Adipocyte (in vitro differentiated cells): ENCODE measurements around the gene NBDY.
A peak's percentile ranks its signal among the peaks of the same experiment; 100 is the strongest.
"Not testable (repeated sequence)": the region's sequence is repeated elsewhere in the genome, so short reads cannot be mapped to it uniquely, and the experiment has no call there.

Experiments used
- DNase-seq: peaks from one replicate; pipeline ENCODE4 v3.0.0-alpha.2; 2015; ENCODE audit warnings: low read depth
- H3K27me3 ChIP-seq: replicated peaks from 2 replicates; pipeline ENCODE4 v1.7.0; 2013; ENCODE audit warnings: mild to moderate bottlenecking, low read length, moderate library complexity; ENCODE audit not compliant: control insufficient read depth, insufficient read depth
- H3K36me3 ChIP-seq: 2 replicates; pipeline ENCODE4 v1.7.0; 2013; ENCODE audit warnings: low read length, mild to moderate bottlenecking, moderate library complexity; ENCODE audit not compliant: control insufficient read depth, insufficient read depth, severe bottlenecking
- H3K4me1 ChIP-seq: 2 replicates; pipeline ENCODE4 v1.7.0; 2013; ENCODE audit warnings: mild to moderate bottlenecking, low read length, moderate library complexity; ENCODE audit not compliant: control insufficient read depth, insufficient read depth
- H3K4me3 ChIP-seq: 2 replicates; pipeline ENCODE4 v1.7.0; 2013; ENCODE audit warnings: mild to moderate bottlenecking, low read length, moderate library complexity
- H3K9ac ChIP-seq: 2 replicates; pipeline ENCODE4 v1.7.0; 2013; ENCODE audit warnings: mild to moderate bottlenecking, low read length, moderate library complexity
- H3K9me3 ChIP-seq: 2 replicates; pipeline ENCODE4 v1.7.0; 2013; ENCODE audit warnings: mild to moderate bottlenecking, low read length, moderate library complexity; ENCODE audit not compliant: control insufficient read depth

Gene NBDY

GRCh38 chrX:56729152-56729850 is at the start of gene NBDY:
Gene NBDY (plus strand): TSS chrX:56729243. CDS start chrX:56729354, 111 bp downstream.
- no peaks in the 10 kb centered on the region for H3K9me3 ChIP-seq
- peak within 1 kb of the TSS; percentile 88 for H3K4me3 ChIP-seq
- H3K9ac ChIP-seq: peak within 1 kb of the TSS; percentile 82
- no peaks in the 10 kb centered on the region for H3K36me3 ChIP-seq
- H3K4me1 ChIP-seq: no peaks in the 10 kb centered on the region
- DNase-seq: peak; percentile 65
- H3K27me3 ChIP-seq: peaks cover 9% of the 10 kb centered on the region

- not testable (repeated sequence) for H3K36me3 ChIP-seq, H3K9ac ChIP-seq, DNase-seq, H3K4me3 ChIP-seq, H3K4me1 ChIP-seq, H3K27me3 ChIP-seq
- peaks cover 14% of the 10 kb centered on the region for H3K9me3 ChIP-seq
These were observed 24.5 kb upstream of the NBDY start for GRCh38 chrX:56704530-56704929.

GRCh38 chrX:56726605-56727004 is 2.4 kb upstream of the NBDY start:
- H3K27me3 ChIP-seq: peaks cover 11% of the 10 kb centered on the region
- no peaks in the 10 kb centered on the region for H3K36me3 ChIP-seq

GRCh38 chrX:56727531-56727930 is 1.5 kb upstream of the NBDY start:
- H3K9me3 ChIP-seq: peaks cover 9% of the 10 kb centered on the region
- no peak for DNase-seq
- H3K4me3 ChIP-seq: no peak overlapping the region
- H3K9ac ChIP-seq: no peak overlapping the region
- H3K4me1 ChIP-seq: no peaks in the 10 kb centered on the region
- peaks cover 11% of the 10 kb centered on the region for H3K27me3 ChIP-seq
- H3K36me3 ChIP-seq: no peaks in the 10 kb centered on the region

More at GRCh38 chrX:56726605-56727004, 2.4 kb upstream of the NBDY start:
- Histone ChIP-seq H3K9ac (no peak overlapping the region), H3K9me3 (peaks cover 9% of the 10 kb centered on the region), H3K4me3 (no peak overlapping the region), H3K4me1 (no peaks in the 10 kb centered on the region)
- peak; percentile 78 for DNase-seq

GRCh38 chrX:56728321-56728720 is 722 bp upstream of the NBDY start:
- no peak overlapping the region for H3K9ac ChIP-seq
- H3K36me3 ChIP-seq: no peaks in the 10 kb centered on the region
- peak; percentile 19 for DNase-seq
- peak overlapping the region; percentile 88 for H3K4me3 ChIP-seq
- H3K9me3 ChIP-seq: peaks cover 7% of the 10 kb centered on the region
- no peaks in the 10 kb centered on the region for H3K4me1 ChIP-seq
- H3K27me3 ChIP-seq: peaks cover 11% of the 10 kb centered on the region

GRCh38 chrX:56728752-56729151 is 291 bp upstream of the NBDY start:
- no peaks in the 10 kb centered on the region for H3K36me3 ChIP-seq
- peaks cover 7% of the 10 kb centered on the region for H3K27me3 ChIP-seq
- H3K9me3 ChIP-seq: peaks cover 4% of the 10 kb centered on the region
- H3K9ac ChIP-seq: peak overlapping the region; percentile 82
- peak; percentile 41 for DNase-seq
- H3K4me3 ChIP-seq: peak overlapping the region; percentile 88
- no peaks in the 10 kb centered on the region for H3K4me1 ChIP-seq

- Histone ChIP-seq H3K4me1 (no peaks in the 10 kb centered on the region), H3K9me3 (peaks cover 9% of the 10 kb centered on the region), H3K27me3 (peaks cover 11% of the 10 kb centered on the region), H3K36me3 (no peaks in the 10 kb centered on the region), H3K9ac (no peak overlapping the region), H3K4me3 (no peak overlapping the region)
- DNase-seq: peak; percentile 80
These were observed 4.5 kb downstream of the NBDY start for GRCh38 chrX:56733459-56734046.

- Histone ChIP-seq H3K9ac (no peak overlapping the region), H3K9me3 (peaks cover 10% of the 10 kb centered on the region), H3K4me3 (no peak overlapping the region), H3K36me3 (no peaks in the 10 kb centered on the region), H3K27me3 (peaks cover 11% of the 10 kb centered on the region), H3K4me1 (no peaks in the 10 kb centered on the region)
- no peak for DNase-seq
These were observed 7.2 kb downstream of the NBDY start for GRCh38 chrX:56736219-56736618.

GRCh38 chrX:56738670-56739069 is 9.6 kb downstream of the NBDY start:
- Histone ChIP-seq H3K9ac (no peak overlapping the region), H3K36me3 (no peaks in the 10 kb centered on the region), H3K4me1 (no peaks in the 10 kb centered on the region), H3K27me3 (peaks cover 11% of the 10 kb centered on the region), H3K4me3 (no peak overlapping the region), H3K9me3 (peaks cover 28% of the 10 kb centered on the region)
- no peak for DNase-seq

- H3K36me3 ChIP-seq: no peaks in the 10 kb centered on the region
These were observed 16.0 kb downstream of the NBDY start for GRCh38 chrX:56744996-56745395.

GRCh38 chrX:56746996-56747395 is 18.0 kb downstream of the NBDY start:
- no peak overlapping the region for H3K9ac ChIP-seq
- H3K9me3 ChIP-seq: peaks cover 18% of the 10 kb centered on the region
- no peak overlapping the region for H3K4me3 ChIP-seq
- no peaks in the 10 kb centered on the region for H3K36me3 ChIP-seq
- DNase-seq: no peak
- H3K4me1 ChIP-seq: peaks cover 11% of the 10 kb centered on the region
- peaks cover 15% of the 10 kb centered on the region for H3K27me3 ChIP-seq

More at GRCh38 chrX:56744996-56745395, 16.0 kb downstream of the NBDY start:
- DNase-seq: peak; percentile 70
- Histone ChIP-seq H3K9me3 (peaks cover 27% of the 10 kb centered on the region), H3K4me1 (peaks cover 11% of the 10 kb centered on the region), H3K4me3 (no peak overlapping the region), H3K27me3 (peaks cover 20% of the 10 kb centered on the region), H3K9ac (no peak overlapping the region)
